ENCODE data around the gene ROBO4. TPM values are rescaled to one million over a fixed set of nuclear protein-coding genes. Genes with fewer than 3 reads are reported as not detected.

ROBO4 gene
- total RNA-seq, 6 donors from 2014 or later = 17.3 to 111 (median 50.2) TPM

DNA sequence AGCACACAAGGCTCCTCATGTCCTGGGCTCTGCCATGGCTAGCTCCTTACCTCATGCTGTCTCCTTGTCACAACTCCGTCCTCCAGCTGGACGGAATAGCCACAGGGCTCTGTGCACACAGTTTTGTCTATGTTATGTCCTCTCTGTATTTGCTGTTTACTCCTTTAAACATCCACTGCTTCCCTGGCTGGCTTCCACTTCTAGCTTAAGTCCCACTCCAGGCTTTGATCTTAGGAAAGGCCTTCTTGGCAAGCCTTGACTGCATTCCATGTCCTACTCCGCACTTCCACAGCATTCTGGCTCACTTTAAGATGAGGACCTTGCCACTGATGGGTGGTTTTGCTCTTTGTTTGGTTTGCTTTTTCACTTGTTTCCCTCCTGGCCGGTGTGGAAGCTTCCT, 55.4 kb downstream of the ROBO4 start:
- Histone ChIP-seq H3K27ac (no peak overlapping the region), H3K36me3 (no peaks in the 10 kb centered on the region), H3K27me3 (peaks cover 0 to 47% (median 28%) of the 10 kb centered on the region in 4 donors), H3K4me1 (peaks cover 26 to 35% (median 30%) of the 10 kb centered on the region in 4 donors), H3K9me3 (no peaks in the 10 kb centered on the region), H3K4me3 (no peak overlapping the region)
- DNase-seq (no peak), ATAC-seq (ENCODE audit: low FRiP score in 2 of 2) (peak in 1 of 2 donors; percentile 42)
- WGBS, 2 donors = 22 to 23% methylated on average over 4 of the region's 4 CpGs
- TF ChIP-seq, protein P1, sequence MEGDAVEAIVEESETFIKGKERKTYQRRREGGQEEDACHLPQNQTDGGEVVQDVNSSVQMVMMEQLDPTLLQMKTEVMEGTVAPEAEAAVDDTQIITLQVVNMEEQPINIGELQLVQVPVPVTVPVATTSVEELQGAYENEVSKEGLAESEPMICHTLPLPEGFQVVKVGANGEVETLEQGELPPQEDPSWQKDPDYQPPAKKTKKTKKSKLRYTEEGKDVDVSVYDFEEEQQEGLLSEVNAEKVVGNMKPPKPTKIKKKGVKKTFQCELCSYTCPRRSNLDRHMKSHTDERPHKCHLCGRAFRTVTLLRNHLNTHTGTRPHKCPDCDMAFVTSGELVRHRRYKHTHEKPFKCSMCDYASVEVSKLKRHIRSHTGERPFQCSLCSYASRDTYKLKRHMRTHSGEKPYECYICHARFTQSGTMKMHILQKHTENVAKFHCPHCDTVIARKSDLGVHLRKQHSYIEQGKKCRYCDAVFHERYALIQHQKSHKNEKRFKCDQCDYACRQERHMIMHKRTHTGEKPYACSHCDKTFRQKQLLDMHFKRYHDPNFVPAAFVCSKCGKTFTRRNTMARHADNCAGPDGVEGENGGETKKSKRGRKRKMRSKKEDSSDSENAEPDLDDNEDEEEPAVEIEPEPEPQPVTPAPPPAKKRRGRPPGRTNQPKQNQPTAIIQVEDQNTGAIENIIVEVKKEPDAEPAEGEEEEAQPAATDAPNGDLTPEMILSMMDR (IDR thresholded peaks at IDR 0.05) = no peak
- TF ChIP-seq POLR2AphosphoS5 (IDR thresholded peaks at IDR 0.05) (no peak), POLR2A (IDR thresholded peaks at IDR 0.05) (no peak), EP300 (IDR thresholded peaks at IDR 0.05) (no peak)

DNA sequence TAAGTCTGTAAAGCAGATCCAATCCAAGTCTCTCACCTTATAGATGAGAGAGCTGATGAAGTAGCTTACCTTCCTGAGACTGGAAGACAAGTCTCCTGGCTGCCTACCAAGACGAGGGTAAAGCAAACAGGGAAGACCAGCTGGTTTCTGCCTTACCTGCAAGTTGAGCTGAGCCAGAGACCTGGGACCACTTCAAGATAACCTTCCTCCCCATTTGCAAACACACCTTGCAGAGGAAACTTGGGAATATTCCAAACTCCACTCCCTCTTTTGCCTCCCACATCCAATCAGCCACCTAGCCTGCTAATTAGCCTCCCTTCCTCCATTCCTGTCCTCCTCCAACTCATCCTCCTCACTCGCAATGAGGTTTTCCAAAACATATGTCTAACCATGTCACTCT, 55.8 kb downstream of the ROBO4 start:
- H3K27me3 ChIP-seq = peaks cover 0 to 47% (median 28%) of the 10 kb centered on the region in 4 donors
- no peaks in the 10 kb centered on the region for H3K36me3 ChIP-seq
- DNase-seq (peak in 1 of 2 donors; percentile 59), ATAC-seq (ENCODE audit: low FRiP score in 2 of 2) (no peak)
- H3K4me1 ChIP-seq = peaks cover 29 to 39% (median 35%) of the 10 kb centered on the region in 4 donors
- no peak overlapping the region for H3K4me3 ChIP-seq
- no peak for TF ChIP-seq POLR2A (IDR thresholded peaks at IDR 0.05)
- TF ChIP-seq, protein P1 (IDR thresholded peaks at IDR 0.05) = no peak
- TF ChIP-seq POLR2AphosphoS5 (IDR thresholded peaks at IDR 0.05) = no peak
- TF ChIP-seq EP300 (IDR thresholded peaks at IDR 0.05) = no peak
- no peaks in the 10 kb centered on the region for H3K9me3 ChIP-seq
- H3K27ac ChIP-seq = no peak overlapping the region
- WGBS, 2 donors = 38 to 54% methylated on average over 2 of the region's 2 CpGs

DNA sequence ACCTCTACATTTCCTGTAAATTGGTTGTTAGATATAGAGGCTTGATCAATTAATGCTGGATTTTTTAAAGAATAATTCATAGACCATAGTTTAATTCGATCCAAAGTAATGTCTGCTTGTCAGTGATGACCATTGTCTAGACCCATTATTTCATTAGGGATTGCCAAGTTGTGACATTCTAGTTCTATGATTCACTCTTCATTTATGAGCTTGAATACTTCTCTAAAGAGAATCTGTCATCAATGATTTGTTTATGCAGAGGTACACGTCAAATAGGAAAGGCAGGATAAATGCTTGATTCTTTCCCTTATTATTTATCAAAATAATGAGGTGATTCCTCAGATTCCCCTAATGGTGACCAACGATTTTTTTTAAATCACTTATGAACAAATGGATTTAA, 56.5 kb downstream of the ROBO4 start:
- WGBS, 2 donors = 40 to 44% methylated on average over 3 of the region's 3 CpGs
- no peaks in the 10 kb centered on the region for H3K36me3 ChIP-seq
- no peak for ATAC-seq (ENCODE audit: low FRiP score in 2 of 2)
- H3K4me1 ChIP-seq = peaks cover 30 to 43% (median 39%) of the 10 kb centered on the region in 4 donors
- H3K9me3 ChIP-seq = no peaks in the 10 kb centered on the region
- TF ChIP-seq, protein P1 (IDR thresholded peaks at IDR 0.05) = no peak
- TF ChIP-seq EP300 (IDR thresholded peaks at IDR 0.05) (no peak), POLR2AphosphoS5 (IDR thresholded peaks at IDR 0.05) (no peak), POLR2A (IDR thresholded peaks at IDR 0.05) (no peak)
- H3K4me3 ChIP-seq = no peak overlapping the region
- no peak overlapping the region for H3K27ac ChIP-seq
- peaks cover 0 to 47% (median 24%) of the 10 kb centered on the region in 4 donors for H3K27me3 ChIP-seq
- DNase-seq = no peak

DNA sequence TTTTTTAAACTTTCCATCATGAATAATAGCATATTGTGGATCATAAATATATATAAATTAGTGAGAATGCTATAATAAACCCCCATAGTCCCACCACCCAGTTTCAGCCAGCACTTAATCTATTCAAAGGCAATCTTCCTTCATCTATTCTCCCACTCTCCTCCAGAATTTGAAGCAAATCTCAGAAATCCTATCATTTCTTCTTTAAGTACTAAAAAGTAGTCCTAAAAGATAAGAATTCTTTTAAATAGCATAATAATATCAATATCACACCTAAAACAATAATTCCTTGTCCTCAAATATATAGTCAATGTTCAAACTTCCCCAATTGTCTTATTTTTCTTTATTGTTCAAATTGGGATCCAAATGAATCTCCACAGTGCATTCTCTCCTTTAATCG, 57.0 kb downstream of the ROBO4 start:
- peaks cover 31 to 44% (median 39%) of the 10 kb centered on the region in 4 donors for H3K4me1 ChIP-seq
- no peak for DNase-seq
- TF ChIP-seq POLR2AphosphoS5 (IDR thresholded peaks at IDR 0.05) (no peak), POLR2A (IDR thresholded peaks at IDR 0.05) (no peak), EP300 (IDR thresholded peaks at IDR 0.05) (no peak)
- TF ChIP-seq, protein P1 (IDR thresholded peaks at IDR 0.05) = no peak
- ATAC-seq (ENCODE audit: low FRiP score in 2 of 2) = no peak
- H3K27ac ChIP-seq = no peak overlapping the region
- H3K27me3 ChIP-seq = peaks cover 0 to 46% (median 20%) of the 10 kb centered on the region in 4 donors
- H3K4me3 ChIP-seq = no peak overlapping the region
- no peaks in the 10 kb centered on the region for H3K36me3 ChIP-seq
- WGBS, 2 donors = 68 to 73% methylated on average over 1 of the region's 1 CpG
- H3K9me3 ChIP-seq = no peaks in the 10 kb centered on the region

DNA sequence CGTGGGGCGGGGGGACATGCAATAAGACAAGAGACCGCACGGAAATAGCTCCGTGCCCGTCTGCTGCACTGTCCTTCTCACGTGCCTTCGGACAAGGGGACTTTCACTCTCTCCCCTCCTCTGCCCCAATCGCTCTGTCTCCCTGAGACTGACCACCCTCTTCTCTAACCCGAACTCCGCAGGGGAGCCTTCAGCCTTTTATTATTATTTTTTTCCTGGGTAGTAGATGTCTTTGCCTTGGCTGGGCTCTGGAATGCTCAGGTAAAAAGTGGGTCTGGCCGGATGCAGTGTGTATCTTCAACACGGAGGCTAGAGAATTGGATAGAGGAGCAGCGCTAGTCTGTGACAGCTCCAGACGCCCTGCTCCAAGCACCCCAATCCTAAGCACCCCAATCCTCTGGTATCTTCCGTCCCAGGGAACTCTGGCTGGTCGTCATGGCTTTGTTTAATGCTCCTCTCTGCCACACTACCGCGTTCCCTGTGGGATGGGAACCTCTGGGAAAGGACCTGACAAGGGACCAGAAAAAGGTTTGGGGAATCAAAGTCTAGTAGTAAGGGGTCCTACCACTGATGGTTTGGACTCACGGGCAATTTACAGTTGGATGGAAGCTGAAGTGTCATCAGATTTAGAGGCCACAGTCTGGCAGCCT, 57.6 kb downstream of the ROBO4 start:
- Histone ChIP-seq H3K27ac (no peak overlapping the region), H3K36me3 (no peaks in the 10 kb centered on the region), H3K27me3 (peaks cover 0 to 40% (median 17%) of the 10 kb centered on the region in 4 donors), H3K9me3 (no peaks in the 10 kb centered on the region), H3K4me3 (peak overlapping the region in 3 of 4 donors; percentile 16 to 40 (median 31)), H3K4me1 (peaks cover 31 to 44% (median 39%) of the 10 kb centered on the region in 4 donors)
- no peak for ATAC-seq (ENCODE audit: low FRiP score in 2 of 2)
- 28 to 48% methylated on average over 19 to 20 of the region's 20 CpGs for WGBS, 2 donors
- DNase-seq = no peak
- TF ChIP-seq POLR2A (IDR thresholded peaks at IDR 0.05) (no peak), EP300 (IDR thresholded peaks at IDR 0.05) (no peak), POLR2AphosphoS5 (IDR thresholded peaks at IDR 0.05) (no peak)
- TF ChIP-seq, protein P1 (IDR thresholded peaks at IDR 0.05) = no peak

All from upper lobe of left lung (tissue), 6 donors.